SH-SY5Y (cell line): ENCODE data around the gene SLC31A1.

Experiments used
- GATA2 ChIP-seq: IDR thresholded peaks from 2 replicates; pipeline ENCODE4 v1.6.1; 2011; ENCODE audit warnings: mild to moderate bottlenecking, low read depth, low read length
- GATA3 ChIP-seq: IDR thresholded peaks from 2 replicates; pipeline ENCODE4 v1.6.1; 2011; ENCODE audit warnings: low read depth, mild to moderate bottlenecking, low read length, moderate library complexity

DNA sequence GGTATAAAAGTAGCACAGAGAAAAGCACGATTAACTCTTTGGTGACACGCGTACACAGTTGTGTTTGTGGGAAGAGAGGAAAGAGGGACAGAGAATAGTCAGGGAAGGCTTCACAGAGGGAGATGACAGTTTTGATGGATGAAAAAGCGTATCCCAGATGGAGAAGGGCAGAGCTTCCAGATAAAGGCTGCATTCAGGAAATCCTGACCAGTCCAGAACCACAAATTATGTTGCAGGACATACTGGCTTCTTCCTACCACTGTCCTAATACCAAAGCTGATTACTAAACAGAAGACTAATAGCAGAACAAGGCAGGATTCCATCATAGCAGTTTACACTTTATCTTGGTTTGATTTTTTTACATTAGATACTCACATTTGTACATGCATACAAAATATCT, 36.1 kb upstream of the SLC31A1 start:
- TF ChIP-seq GATA2 (no peak), GATA3 (no peak)
